ENCODE results near the gene CASP3.

DNA sequence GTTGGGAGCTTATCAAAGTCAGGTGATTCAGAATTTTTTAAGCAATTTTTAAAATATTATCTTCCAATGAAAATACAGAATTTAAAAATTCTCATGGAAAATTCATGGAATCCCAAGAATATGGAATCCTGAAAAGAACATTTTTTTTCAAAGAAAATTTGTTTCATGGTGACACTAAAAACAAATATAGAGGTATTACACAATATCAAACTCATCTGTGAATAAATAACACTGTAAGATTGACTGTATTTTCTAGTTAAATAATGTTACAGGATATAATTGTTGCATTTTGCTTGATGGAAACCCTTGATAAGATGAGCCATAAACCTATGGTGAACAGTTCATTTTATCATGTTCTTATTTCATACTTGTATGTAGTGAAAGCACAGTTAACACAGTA lies 11.7 kb upstream of the CASP3 start:
- TF ChIP-seq, protein P1, sequence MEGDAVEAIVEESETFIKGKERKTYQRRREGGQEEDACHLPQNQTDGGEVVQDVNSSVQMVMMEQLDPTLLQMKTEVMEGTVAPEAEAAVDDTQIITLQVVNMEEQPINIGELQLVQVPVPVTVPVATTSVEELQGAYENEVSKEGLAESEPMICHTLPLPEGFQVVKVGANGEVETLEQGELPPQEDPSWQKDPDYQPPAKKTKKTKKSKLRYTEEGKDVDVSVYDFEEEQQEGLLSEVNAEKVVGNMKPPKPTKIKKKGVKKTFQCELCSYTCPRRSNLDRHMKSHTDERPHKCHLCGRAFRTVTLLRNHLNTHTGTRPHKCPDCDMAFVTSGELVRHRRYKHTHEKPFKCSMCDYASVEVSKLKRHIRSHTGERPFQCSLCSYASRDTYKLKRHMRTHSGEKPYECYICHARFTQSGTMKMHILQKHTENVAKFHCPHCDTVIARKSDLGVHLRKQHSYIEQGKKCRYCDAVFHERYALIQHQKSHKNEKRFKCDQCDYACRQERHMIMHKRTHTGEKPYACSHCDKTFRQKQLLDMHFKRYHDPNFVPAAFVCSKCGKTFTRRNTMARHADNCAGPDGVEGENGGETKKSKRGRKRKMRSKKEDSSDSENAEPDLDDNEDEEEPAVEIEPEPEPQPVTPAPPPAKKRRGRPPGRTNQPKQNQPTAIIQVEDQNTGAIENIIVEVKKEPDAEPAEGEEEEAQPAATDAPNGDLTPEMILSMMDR (IDR thresholded peaks at IDR 0.05) = no peak
- TF ChIP-seq POLR2A (IDR thresholded peaks at IDR 0.05) = no peak

All from adrenal gland (tissue), 5 donors.